PC-3 (cell line): ENCODE measurements around the gene EPB41L4B. TPM values are rescaled to one million over a fixed set of nuclear protein-coding genes. Genes with fewer than 3 reads are reported as not detected.

ENCODE experiments used
- ATAC-seq: fragments of 200-7000 bp; cut with Tn5 transposase; 2 replicates; pipeline ENCODE4 v1.9.1; 2020; ENCODE audit warnings: mild to moderate bottlenecking, moderate library complexity
- BruUV-seq: library from RNA; stranded (reverse); fragments of 400-500 nt; replicated peaks from 2 replicates; lab custom pipeline; 2021; lab: Mats Ljungman, UMichigan
- CTCF ChIA-PET: fragments of 300-600 bp; sonication (Branson Sonifier 250); formaldehyde crosslinking; loops from one replicate; lab custom pipeline; 2022; ENCODE audit warnings: antibody characterized with exemption; lab: Charles Lee
- POLR2A ChIA-PET: fragments of 300-600 bp; sonication (Branson Sonifier 250); formaldehyde crosslinking; loops from one replicate; lab custom pipeline; 2022; ENCODE audit warnings: antibody characterized with exemption; ENCODE audit not compliant: unreplicated experiment; lab: Charles Lee
- DNase-seq: peaks from one replicate; pipeline ENCODE4 v3.0.0-alpha.2; 2015
- H2AFZ ChIP-seq: fragments of 300-600 bp; sonication (generic); 2 replicates; pipeline ENCODE4 v1.6.0; 2016; ENCODE audit warnings: antibody characterized with exemption, low read length
- H3F3A ChIP-seq: fragments of 300-600 bp; sonication (generic); one replicate; pipeline ENCODE4 v1.6.0; 2017; ENCODE audit warnings: antibody characterized with exemption, low read length, control low read depth, mild to moderate bottlenecking; ENCODE audit not compliant: unreplicated experiment
- H3K27ac ChIP-seq: fragments of 300-600 bp; sonication (generic); 2 replicates; pipeline ENCODE4 v1.5.1; 2016; ENCODE audit warnings: mild to moderate bottlenecking, low read length
- H3K27me3 ChIP-seq: fragments of 300-600 bp; sonication (generic); 2 replicates; pipeline ENCODE4 v1.6.1; 2016; ENCODE audit warnings: low read length, mixed read lengths
- H3K36me3 ChIP-seq: fragments of 300-600 bp; sonication (generic); 2 replicates; pipeline ENCODE4 v1.6.1; 2016; ENCODE audit warnings: low read depth, mixed run types, low read length, mixed read lengths
- H3K4me1 ChIP-seq: fragments of 300-600 bp; sonication (generic); 2 replicates; pipeline ENCODE4 v1.5.1; 2016; ENCODE audit warnings: low read length; ENCODE audit not compliant: insufficient read depth
- H3K4me2 ChIP-seq: fragments of 300-600 bp; sonication (generic); 2 replicates; pipeline ENCODE4 v1.6.0; 2016; ENCODE audit warnings: low read length
- H3K4me3 ChIP-seq: fragments of 300-600 bp; sonication (generic); 2 replicates; pipeline ENCODE4 v1.5.1; 2016; ENCODE audit warnings: mild to moderate bottlenecking, low read length, mixed read lengths
- H3K79me2 ChIP-seq: fragments of 300-600 bp; sonication (generic); 2 replicates; pipeline ENCODE4 v1.6.1; 2017; ENCODE audit warnings: low read length, mixed read lengths
- H3K9ac ChIP-seq: fragments of 300-600 bp; sonication (generic); 2 replicates; pipeline ENCODE4 v1.6.0; 2016; ENCODE audit warnings: mild to moderate bottlenecking, low read length
- H3K9me2 ChIP-seq: fragments of 300-600 bp; sonication (generic); replicated peaks from 2 replicates; pipeline ENCODE4 v1.6.1; 2016; ENCODE audit warnings: mixed run types, low read length, mixed read lengths
- H3K9me3 ChIP-seq: fragments of 300-600 bp; sonication (generic); 2 replicates; pipeline ENCODE4 v1.6.1; 2016; ENCODE audit warnings: low read length, mixed read lengths
- H4K20me1 ChIP-seq: fragments of 300-600 bp; sonication (generic); 2 replicates; pipeline ENCODE4 v1.6.1; 2016; ENCODE audit warnings: low read length, mixed read lengths
- CTCF ChIP-seq: fragments of 300-600 bp; sonication (generic); conservative IDR thresholded peaks from 2 replicates; pipeline ENCODE4 v1.5.1; 2017; ENCODE audit warnings: antibody characterized with exemption, low read depth, mild to moderate bottlenecking, low read length
- EZH2 ChIP-seq: fragments of 300-600 bp; sonication (generic); IDR thresholded peaks from one replicate; pipeline ENCODE4 v1.6.1; 2017; ENCODE audit warnings: antibody characterized with exemption, mild to moderate bottlenecking, low read length; ENCODE audit not compliant: unreplicated experiment
- EZH2phosphoT487 ChIP-seq: fragments of 300-600 bp; sonication (generic); IDR thresholded peaks from 2 replicates; pipeline ENCODE4 v1.6.1; 2018; ENCODE audit warnings: mild to moderate bottlenecking, antibody characterized with exemption, low read length, borderline replicate concordance
- intact Hi-C: fragments of 100-400 bp; cut with micrococcal nuclease; formaldehyde crosslinking; loops from 2 replicates; pipeline ENCODE4 v1.9.0; 2023
- total RNA-seq: library from RNA; depleted of rRNA; stranded (reverse); fragments of >200 nt; gene quantifications from 2 replicates; pipeline ENCODE4 v1.2.3, GENCODE V29; 2014

The EPB41L4B gene
- total RNA-seq, 1 experiment from 2014 or later, result 11.2 TPM

- H4K20me1 ChIP-seq, result no peaks in the 10 kb centered on the region
- peaks cover 19% of the 10 kb centered on the region for H3K4me1 ChIP-seq
- no TSS peak for BruUV-seq
- no peak overlapping the region for H3K4me2 ChIP-seq
- peaks cover 7% of the 10 kb centered on the region; the same call in 1 of the 2 replicates for H3K36me3 ChIP-seq
- POLR2A ChIA-PET, result no interaction called here
- no peaks in the 10 kb centered on the region for H3K79me2 ChIP-seq
- TF ChIP-seq EZH2 (no peak), CTCF (no peak), EZH2phosphoT487 (no peak)
- H3K27me3 ChIP-seq, result no peaks in the 10 kb centered on the region
- H3K9me3 ChIP-seq, result no peaks in the 10 kb centered on the region
- H3K4me3 ChIP-seq, result no peak overlapping the region
- H3F3A ChIP-seq, result peaks cover 8% of the 10 kb centered on the region
- CTCF ChIA-PET, result no interaction called here
- no peak overlapping the region for H3K27ac ChIP-seq
- ATAC-seq, result no peak
- intact Hi-C loops, result loop anchor here (10.0 kb wide), 1 partner anchor 74 kb away; no protein-coding TSS in a partner anchor
- no peak for DNase-seq
- no peak overlapping the region for H3K9ac ChIP-seq
- no peaks in the 10 kb centered on the region for H3K9me2 ChIP-seq
- no peak overlapping the region for H2AFZ ChIP-seq
These were observed 62.2 kb downstream of the EPB41L4B start for GRCh38 chr9:109258481-109259302.

GRCh38 chr9:109256336-109256735 lies 64.5 kb downstream of the EPB41L4B start:
- no peaks in the 10 kb centered on the region for H3K27me3 ChIP-seq
- 0 out of 2 replicates have a peak, but pooled peaks cover 3% of the 10 kb centered on the region for H3K79me2 ChIP-seq
- no peak for TF ChIP-seq EZH2
- no peak for TF ChIP-seq CTCF
- TF ChIP-seq EZH2phosphoT487, result no peak
- DNase-seq (no peak), ATAC-seq (no peak)
- no peak overlapping the region for H2AFZ ChIP-seq
- ChIA-PET POLR2A (no interaction called here), CTCF (no interaction called here)
- intact Hi-C loops, result loop anchor here (10.0 kb wide), 1 partner anchor 72 kb away; no protein-coding TSS in a partner anchor
- no peaks in the 10 kb centered on the region for H3K9me2 ChIP-seq
- no peak overlapping the region for H3K9ac ChIP-seq
- peaks cover 16% of the 10 kb centered on the region for H3F3A ChIP-seq
- H3K36me3 ChIP-seq, result peaks cover 7% of the 10 kb centered on the region; the same call in 1 of the 2 replicates
- peaks cover 43% of the 10 kb centered on the region for H3K4me1 ChIP-seq
- H4K20me1 ChIP-seq, result no peaks in the 10 kb centered on the region
- H3K4me3 ChIP-seq, result no peak overlapping the region
- H3K27ac ChIP-seq, result no peak overlapping the region
- H3K4me2 ChIP-seq, result no peak overlapping the region
- no peaks in the 10 kb centered on the region for H3K9me3 ChIP-seq
- BruUV-seq, result no TSS peak

- Histone ChIP-seq H3K79me2 (0 out of 2 replicates have a peak, but pooled peaks cover 3% of the 10 kb centered on the region), H3F3A (peaks cover 20% of the 10 kb centered on the region), H3K27ac (peak overlapping the region; percentile 100), H3K27me3 (no peaks in the 10 kb centered on the region), H3K9ac (no peak overlapping the region), H3K36me3 (peaks cover 7% of the 10 kb centered on the region; the same call in 1 of the 2 replicates), H3K9me2 (no peaks in the 10 kb centered on the region), H3K4me3 (no peak overlapping the region), H4K20me1 (no peaks in the 10 kb centered on the region), H3K4me2 (no peak overlapping the region), H2AFZ (no peak overlapping the region), H3K4me1 (peaks cover 51% of the 10 kb centered on the region), H3K9me3 (no peaks in the 10 kb centered on the region)
- BruUV-seq, result no TSS peak
- DNase-seq, result no peak
- TF ChIP-seq CTCF (no peak), EZH2 (no peak), EZH2phosphoT487 (no peak)
- ChIA-PET POLR2A (no interaction called here), CTCF (no interaction called here)
- intact Hi-C loops, result loop anchor here (10.0 kb wide), 1 partner anchor 71 kb away; no protein-coding TSS in a partner anchor
- no peak for ATAC-seq
These were observed 65.5 kb downstream of the EPB41L4B start for GRCh38 chr9:109255394-109255793.
